ENCODE measurements around the gene VEZF1. TPM values are rescaled to one million over a fixed set of nuclear protein-coding genes. Genes with fewer than 3 reads are reported as not detected.
A peak's percentile ranks its signal among the peaks of the same experiment; 100 is the strongest.

Gene VEZF1
- total and polyA plus RNA-seq, 2 experiments from 2014 or later, result 36.0 to 67.7 TPM

- no peak overlapping the region for H3K27ac ChIP-seq (ENCODE audit: low read depth)
- ATAC-seq (no peak), DNase-seq (ENCODE audit: low spot score) (no peak)
- TF ChIP-seq REST (IDR thresholded peaks at IDR 0.05; ENCODE audit: unreplicated experiment) (no peak), NANOG (IDR thresholded peaks at IDR 0.05; ENCODE audit: borderline replicate concordance) (no peak), STAT1 (IDR thresholded peaks at IDR 0.05; ENCODE audit: unreplicated experiment) (no peak), EZH2 (IDR thresholded peaks at IDR 0.05; ENCODE audit: low read depth, unreplicated experiment) (no peak), POLR2AphosphoS5 (IDR thresholded peaks at IDR 0.05; ENCODE audit: low read depth) (no peak), ZNF114 (CRISPR knock-in tag; IDR thresholded peaks at IDR 0.05) (no peak)
- H3K4me1 ChIP-seq (ENCODE audit: insufficient read depth), result peaks cover 3% of the 10 kb centered on the region; the same call in 1 of the 2 replicates
- H3K79me2 ChIP-seq (replicated peaks; ENCODE audit: insufficient read depth), result no peaks in the 10 kb centered on the region
- no peak overlapping the region for H3K4me3 ChIP-seq
- Mint-ChIP-seq H3K27me3 (ENCODE audit: insufficient read depth, low read depth, poor library complexity) (peaks cover 6% of the 10 kb centered on the region), H3K9me3 (no peaks in the 10 kb centered on the region), H3K4me3 (no peak overlapping the region; the same call in 2 of the 3 replicates), H3K4me1 (peaks cover 13% of the 10 kb centered on the region), H3K27ac (no peak overlapping the region), H3K36me3 (ENCODE audit: low read depth) (no peaks in the 10 kb centered on the region)
- 0 out of 2 replicates have a peak, but pooled peaks cover 6% of the 10 kb centered on the region for H3F3A ChIP-seq (replicated peaks; ENCODE audit: low read depth)
- H3K4me2 ChIP-seq, result no peak overlapping the region
- peak overlapping the region; percentile 43; the same call in 1 of the 2 replicates for H2AFZ ChIP-seq
- no peaks in the 10 kb centered on the region; the same call in 1 of the 2 replicates for H4K20me1 ChIP-seq (replicated peaks; ENCODE audit: insufficient read depth)
- H3K27me3 ChIP-seq (ENCODE audit: insufficient read depth), result no peaks in the 10 kb centered on the region
- H3K36me3 ChIP-seq (ENCODE audit: insufficient read depth), result no peaks in the 10 kb centered on the region
- no peaks in the 10 kb centered on the region for H3K9me2 ChIP-seq (ENCODE audit: insufficient read depth)
Measured at GRCh38 chr17:57966875-57967274, 21.2 kb downstream of the VEZF1 start.

- Histone ChIP-seq H2AFZ (0 out of 2 replicates have a peak overlapping the region, but pooled peaks have one; percentile 76), H3K27me3 (ENCODE audit: insufficient read depth) (no peaks in the 10 kb centered on the region), H3K4me2 (no peak overlapping the region), H3K9me2 (ENCODE audit: insufficient read depth) (no peaks in the 10 kb centered on the region), H3K4me1 (ENCODE audit: insufficient read depth) (peaks cover 3% of the 10 kb centered on the region; the same call in 1 of the 2 replicates), H3K36me3 (ENCODE audit: insufficient read depth) (no peaks in the 10 kb centered on the region), H3K27ac (ENCODE audit: low read depth) (no peak overlapping the region), H3K4me3 (no peak overlapping the region), H3K79me2 (replicated peaks; ENCODE audit: insufficient read depth) (no peaks in the 10 kb centered on the region), H3F3A (replicated peaks; ENCODE audit: low read depth) (0 out of 2 replicates have a peak, but pooled peaks cover 6% of the 10 kb centered on the region), H4K20me1 (replicated peaks; ENCODE audit: insufficient read depth) (no peaks in the 10 kb centered on the region; the same call in 1 of the 2 replicates)
- H3K27me3 Mint-ChIP-seq (ENCODE audit: insufficient read depth, low read depth, poor library complexity), result peaks cover 6% of the 10 kb centered on the region
- no peaks in the 10 kb centered on the region for H3K9me3 Mint-ChIP-seq
- H3K4me3 Mint-ChIP-seq, result no peak overlapping the region
- ATAC-seq (no peak), DNase-seq (ENCODE audit: low spot score) (no peak)
- H3K27ac Mint-ChIP-seq, result no peak overlapping the region
- peaks cover 13% of the 10 kb centered on the region for H3K4me1 Mint-ChIP-seq
- H3K36me3 Mint-ChIP-seq (ENCODE audit: low read depth), result no peaks in the 10 kb centered on the region
- TF ChIP-seq REST (IDR thresholded peaks at IDR 0.05; ENCODE audit: unreplicated experiment) (no peak), ZNF462 (CRISPR knock-in tag; IDR thresholded peaks at IDR 0.05) (no peak), EZH2 (IDR thresholded peaks at IDR 0.05; ENCODE audit: low read depth, unreplicated experiment) (no peak), EZH2phosphoT487 (IDR thresholded peaks at IDR 0.05; ENCODE audit: unreplicated experiment) (no peak)
Measured at GRCh38 chr17:57966246-57966645, 21.8 kb downstream of the VEZF1 start.

Measured in GM23338 (cell line).